Head of caudate nucleus (tissue), 42 donors: ENCODE data around the gene LARGE2.

Source experiments
- DNase-seq, 42 donors: peaks; one replicate each; pipeline versions ENCODE4 v3.0.0 to v3.0.0-alpha.2; 2020 to 2021; ENCODE audit warnings: mixed read lengths in 7 of 42
- intact Hi-C: fragments of 100-400 bp; cut with DNase I; formaldehyde crosslinking; loops from one replicate; pipeline ENCODE4 v1.15.0; 2022

Gene LARGE2

GRCh38 chr11:45907911-45908370 is 14.5 kb upstream of the LARGE2 start:
- peak in 13 of 42 donors; percentile 38 to 67 (median 45) for DNase-seq
- intact Hi-C loops, result no loop called here

DNA sequence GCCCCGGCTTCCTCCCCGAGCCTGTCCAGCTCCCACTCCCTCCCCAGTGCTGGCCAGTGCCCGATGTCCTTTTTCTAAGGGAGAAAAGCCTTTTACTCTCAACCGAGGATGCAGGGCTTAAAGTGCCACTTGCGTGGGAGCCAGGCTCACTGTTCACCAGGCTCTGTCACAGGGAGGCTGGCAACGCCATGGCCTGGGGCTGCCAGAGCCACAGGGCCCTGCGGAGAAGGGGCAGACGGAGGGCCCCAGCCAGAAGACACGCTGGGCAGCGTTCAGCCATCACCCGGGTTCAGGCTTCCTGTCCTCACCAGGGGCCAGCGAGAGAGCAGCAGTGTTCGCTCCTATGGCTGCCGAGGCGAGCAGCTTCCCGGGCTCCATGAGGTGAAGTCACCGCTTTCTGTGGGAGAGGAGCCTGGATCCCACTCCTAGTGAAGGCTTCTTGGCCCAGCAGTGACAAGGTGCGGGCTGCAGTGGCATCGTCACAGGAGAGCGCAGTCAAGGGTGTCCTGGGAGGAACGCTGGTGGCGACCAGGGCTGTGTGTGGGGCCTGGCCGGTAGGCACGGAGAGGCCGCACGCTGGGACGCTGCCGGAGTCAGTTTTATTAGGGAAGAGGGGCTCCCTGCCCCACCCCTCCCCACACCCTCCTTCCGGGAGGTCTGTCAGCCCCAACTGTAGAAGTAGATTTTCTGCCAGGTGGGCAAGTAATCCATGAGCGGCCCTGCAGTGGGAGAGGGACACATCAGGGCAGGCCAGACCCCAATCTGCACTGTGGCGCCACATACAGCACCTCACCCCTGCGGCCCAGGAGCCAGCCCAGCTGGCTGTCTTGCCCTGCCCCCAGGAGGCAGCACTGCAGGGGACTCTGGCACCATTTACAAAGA is 12.6 kb upstream of the LARGE2 start:
- peak in 4 of 42 donors; percentile 31 to 56 (median 36) for DNase-seq
- intact Hi-C loops, result no loop called here

DNA sequence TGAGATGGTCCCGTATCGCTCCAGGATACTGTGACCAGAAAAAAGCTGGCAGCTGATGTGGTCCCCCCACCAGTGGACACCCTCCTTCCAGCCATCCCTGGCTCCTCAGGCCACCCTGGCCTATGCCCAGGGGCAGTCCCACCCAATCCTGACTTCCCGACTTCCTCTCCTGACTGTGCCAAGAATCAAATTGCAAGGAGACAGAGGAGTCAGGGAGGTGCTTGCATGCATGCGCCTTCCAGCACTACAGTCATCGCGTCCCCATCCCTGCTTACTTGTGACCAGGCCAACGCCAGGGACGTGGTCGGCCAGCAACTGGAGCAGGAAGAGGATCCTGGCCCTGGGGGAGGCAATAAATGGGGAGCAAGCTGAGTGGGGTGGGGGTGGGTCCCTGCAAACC is 11.8 kb upstream of the LARGE2 start:
- no peak for DNase-seq
- intact Hi-C loops, result no loop called here

DNA sequence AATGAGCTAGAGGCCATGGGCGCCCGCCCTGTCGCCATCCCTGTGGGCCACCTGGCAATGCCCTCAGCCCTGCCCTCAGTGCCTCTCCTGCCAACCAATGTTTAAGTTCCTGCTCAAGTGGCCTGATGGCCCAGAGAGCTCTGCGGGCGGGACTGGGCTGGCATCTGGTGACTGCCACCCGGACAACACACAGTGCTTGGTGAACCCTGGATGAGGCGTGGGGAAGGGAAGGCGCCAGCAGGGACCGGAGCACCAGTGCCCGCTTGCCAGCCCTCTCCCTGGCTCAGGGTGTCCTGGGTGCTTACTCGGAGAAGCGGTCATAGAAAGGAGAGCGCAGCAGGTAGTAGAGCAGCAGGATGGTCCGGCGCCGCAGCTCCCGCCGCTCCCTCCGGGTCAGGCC is 8.9 kb upstream of the LARGE2 start:
- no peak for DNase-seq
- intact Hi-C loops, result no loop called here

- DNase-seq, result no peak
These were observed 8.4 kb upstream of the LARGE2 start for GRCh38 chr11:45913942-45914635.

DNA sequence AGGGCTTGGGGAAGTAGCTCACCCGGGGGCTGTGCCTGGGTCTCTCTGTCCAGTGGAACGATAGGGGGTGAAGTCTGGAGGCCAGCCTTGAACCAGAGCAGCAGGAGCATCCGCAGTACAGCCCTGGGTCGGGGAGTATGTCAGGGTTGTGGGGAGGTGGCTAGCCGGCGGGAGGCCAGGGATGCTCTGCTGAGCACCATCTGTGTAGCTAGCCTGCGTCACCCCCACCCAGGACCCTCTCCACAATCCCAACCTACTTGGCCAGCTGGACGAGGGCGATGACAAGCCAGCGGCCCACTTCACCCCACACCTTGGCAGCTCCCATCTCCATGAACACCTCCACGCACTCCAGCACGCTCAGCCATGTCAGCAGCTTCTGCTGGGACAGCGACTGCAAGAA is 7.0 kb upstream of the LARGE2 start:
- DNase-seq, result no peak
- intact Hi-C loops, result loop anchor here (5.0 kb wide), 1 partner anchor 68 kb away; the partner anchor contains the start of gene CRY2

More at GRCh38 chr11:45913942-45914635, 8.4 kb upstream of the LARGE2 start:
- intact Hi-C loops, result no loop called here

- DNase-seq, result no peak
- intact Hi-C loops, result loop anchor here (5.0 kb wide), 1 partner anchor 70 kb away; the partner anchor contains the start of gene CRY2
These were observed 5.2 kb upstream of the LARGE2 start for GRCh38 chr11:45917286-45917622.

DNA sequence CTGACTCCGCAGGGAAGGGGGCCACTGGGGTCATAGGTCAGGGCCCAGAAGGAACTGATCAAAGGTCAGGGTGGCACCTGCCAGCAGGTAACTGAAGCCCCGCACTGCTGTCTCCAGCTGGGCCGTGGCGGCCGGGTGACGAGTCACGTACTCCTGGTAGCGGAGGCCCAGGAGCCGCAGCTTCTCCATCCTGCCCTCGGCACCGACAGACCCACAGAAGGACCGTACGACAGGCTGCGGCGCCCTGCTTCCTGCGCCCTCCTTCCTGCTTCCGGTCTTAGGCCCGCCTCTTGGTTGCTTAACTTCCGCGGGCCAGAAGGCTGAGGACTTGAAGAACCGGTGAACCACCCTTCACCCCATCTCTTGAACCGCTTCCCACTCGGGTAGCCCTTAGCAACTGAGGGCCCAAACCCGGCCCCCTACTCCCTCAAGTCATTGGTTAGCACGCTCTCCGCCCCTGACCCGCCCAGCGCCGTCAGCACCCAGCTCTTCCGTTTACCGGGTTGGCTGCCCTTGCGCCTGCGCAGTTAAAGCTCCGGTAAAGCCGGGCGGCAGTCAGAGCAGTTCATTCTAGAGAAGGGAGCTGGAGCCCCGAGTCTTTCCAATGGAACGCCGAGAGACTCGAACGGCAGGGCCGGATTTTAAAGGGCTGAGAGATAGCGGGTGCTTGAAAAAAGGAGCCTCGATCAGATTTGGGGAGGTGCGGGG is 4.7 kb upstream of the LARGE2 start, which contains the start of gene PEX16:
TSS of gene PEX16 (minus strand) at position 255 of the 708 bp plus-strand sequence. CDS start at position 189, 66 bp downstream.
- peak; percentile 94 to 99 (median 97) for DNase-seq
- intact Hi-C loops, result loop anchor here (5.0 kb wide), 1 partner anchor 70 kb away; the partner anchor contains the start of gene CRY2

GRCh38 chr11:45918331-45918941 is 4.0 kb upstream of the LARGE2 start:
- intact Hi-C loops, result loop anchor here (5.0 kb wide), 1 partner anchor 71 kb away; the partner anchor contains the start of gene CRY2
- peak; percentile 75 to 93 (median 88) for DNase-seq

DNA sequence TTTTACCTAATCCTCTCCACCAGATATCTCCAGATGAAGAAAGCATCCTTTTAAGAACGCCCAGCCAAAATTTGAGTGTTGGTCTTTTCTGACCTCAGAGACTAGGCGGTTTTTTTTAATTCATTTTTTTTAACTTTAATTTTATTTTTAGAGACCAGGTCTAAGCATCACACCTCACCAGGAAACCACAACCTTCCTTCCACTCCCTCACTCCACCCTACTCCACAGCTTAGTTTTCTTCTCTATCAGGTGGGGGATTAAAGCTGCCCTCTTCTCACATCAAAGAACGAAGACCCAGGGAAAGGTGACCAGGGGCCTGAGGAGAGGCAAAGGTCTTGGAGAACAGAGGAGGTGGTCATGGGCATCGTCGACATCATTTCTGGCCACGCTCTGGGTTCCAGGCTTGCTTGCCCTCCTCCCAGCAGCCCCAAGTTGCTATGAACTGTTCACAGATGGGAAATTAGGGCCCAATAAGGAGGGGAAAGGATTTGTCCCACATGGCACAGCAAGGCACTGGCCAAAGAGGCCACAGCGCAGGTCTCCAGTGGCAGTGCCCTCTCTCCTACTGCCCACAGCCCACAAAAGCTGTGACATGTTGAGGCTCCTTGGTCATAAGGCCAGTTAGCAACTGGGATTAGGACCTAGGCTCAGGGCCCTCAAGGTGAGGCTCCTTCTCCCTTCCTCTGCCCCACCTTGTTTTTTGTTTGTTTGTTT is 3.3 kb upstream of the LARGE2 start:
- intact Hi-C loops, result loop anchor here (5.0 kb wide), 1 partner anchor 72 kb away; the partner anchor contains the start of gene CRY2

DNA sequence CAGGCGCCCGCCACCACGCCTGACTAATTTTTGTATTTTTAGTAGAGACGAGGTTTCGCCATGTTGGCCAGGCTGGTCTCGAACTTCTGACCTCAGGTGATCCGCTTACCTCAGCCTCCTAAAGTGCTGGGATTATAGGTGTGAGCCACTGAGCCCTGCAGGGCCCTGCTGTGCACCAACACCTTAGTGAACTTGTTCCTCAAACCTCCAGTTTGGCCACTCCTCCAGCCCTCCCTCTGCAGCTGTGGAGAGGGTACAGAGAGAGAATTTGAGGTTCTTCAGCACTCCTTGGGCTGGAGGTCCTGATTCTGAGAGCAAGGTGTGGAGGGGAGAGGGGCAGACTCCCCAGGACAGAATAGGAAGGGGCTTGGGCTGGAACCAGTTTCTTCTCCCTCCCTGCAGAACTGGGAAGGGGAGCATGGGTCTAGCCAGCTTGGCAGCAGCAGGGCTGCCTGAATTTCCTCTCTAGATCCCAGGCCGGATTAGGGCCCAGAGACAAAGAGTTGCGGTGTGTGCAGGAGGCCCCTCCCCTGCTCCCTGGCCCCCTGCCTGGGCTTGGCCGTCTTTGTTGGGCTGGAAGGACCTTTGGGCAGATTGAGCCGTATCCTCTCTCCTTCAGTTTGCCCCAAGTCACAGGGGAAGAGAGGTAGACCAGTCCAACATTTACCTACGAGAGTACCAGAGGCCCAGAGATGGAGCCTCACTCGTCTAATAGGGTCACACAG is 2.5 kb upstream of the LARGE2 start:
- intact Hi-C loops, result loop anchor here (5.0 kb wide), 1 partner anchor 73 kb away; the partner anchor contains the start of gene CRY2
- DNase-seq, result peak in 6 of 42 donors; percentile 7 to 31 (median 22)

More for the DNA sequence above, 3.3 kb upstream of the LARGE2 start:
- DNase-seq, result peak in 4 of 42 donors; percentile 3 to 25 (median 17)

- intact Hi-C loops, result no loop called here
- DNase-seq, result peak in 9 of 42 donors; percentile 3 to 24 (median 8)
These were observed 1.7 kb upstream of the LARGE2 start for GRCh38 chr11:45920531-45921477.

DNA sequence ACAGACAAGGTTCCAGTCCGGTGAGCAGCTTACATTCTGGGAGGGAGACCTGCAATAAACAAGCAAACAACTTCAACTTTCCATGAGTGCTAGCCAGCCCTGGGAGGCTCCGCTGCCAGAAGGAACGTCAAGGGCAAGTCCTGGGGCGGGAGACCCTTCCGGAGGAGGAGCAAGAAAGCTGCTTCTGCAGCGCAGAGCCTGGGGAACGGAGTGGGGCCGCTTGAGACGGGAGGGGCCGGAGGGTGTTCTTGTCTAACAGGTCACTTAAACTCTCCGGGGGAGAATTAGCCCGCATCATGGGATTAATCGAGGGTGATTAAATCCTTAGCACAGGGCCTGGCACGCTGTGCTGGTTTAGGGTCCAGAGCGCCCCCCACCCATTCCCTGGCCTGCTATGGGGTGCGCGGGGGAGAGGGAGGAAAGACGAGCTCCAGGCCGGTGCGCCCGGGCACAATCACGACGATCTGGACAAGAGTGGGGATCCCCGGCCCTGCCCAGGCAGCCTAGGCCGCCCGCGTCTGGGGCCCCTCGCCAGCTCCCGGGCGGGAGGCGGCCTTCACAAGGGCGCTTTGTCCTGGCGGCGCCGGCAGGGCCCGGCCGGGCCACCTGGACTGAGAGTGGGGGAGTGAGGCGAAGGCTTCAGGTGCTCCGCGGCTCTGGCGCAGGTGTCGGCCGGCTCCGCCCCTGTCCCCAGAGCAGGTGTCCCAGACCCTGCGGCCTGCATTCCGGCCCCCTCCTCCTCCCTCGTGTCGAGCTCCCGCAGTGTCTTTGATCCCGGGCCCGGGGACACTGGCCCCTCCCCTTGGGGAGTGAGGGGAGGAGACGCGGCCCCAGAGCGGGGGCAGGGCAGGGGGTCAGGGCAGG is 663 bp upstream of the LARGE2 start:
- intact Hi-C loops, result no loop called here
- DNase-seq, result peak in 10 of 42 donors; percentile 8 to 51 (median 26)

- peak in 8 of 42 donors; percentile 2 to 23 (median 18) for DNase-seq
- intact Hi-C loops, result no loop called here
These were observed 1.8 kb downstream of the LARGE2 start for GRCh38 chr11:45924036-45924915.
